RKO (cell line): ENCODE measurements around the gene ST6GALNAC6.

Experiments used
- DNase-seq: peaks from one replicate; pipeline ENCODE4 v3.0.0-alpha.2; 2016; ENCODE audit warnings: low spot score

The ST6GALNAC6 gene

GRCh38 chr9:127931092-127931881 lies 31.9 kb upstream of the ST6GALNAC6 start:
- peak; percentile 90 for DNase-seq

- DNase-seq = peak; percentile 97
Observed at GRCh38 chr9:127930231-127931091, 31.1 kb upstream of the ST6GALNAC6 start, which contains the start of gene PIP5KL1. PIP5KL1 (minus strand) TSS chr9:127930777; CDS start chr9:127930752, 25 bp downstream.

GRCh38 chr9:127929625-127929979 lies 30.2 kb upstream of the ST6GALNAC6 start:
- DNase-seq = no peak

GRCh38 chr9:127928676-127929624 lies 29.5 kb upstream of the ST6GALNAC6 start:
- DNase-seq = no peak

- no peak for DNase-seq
Observed at GRCh38 chr9:127927988-127928675, 28.7 kb upstream of the ST6GALNAC6 start.

GRCh38 chr9:127927201-127927987 lies 28.0 kb upstream of the ST6GALNAC6 start:
- DNase-seq = peak; percentile 61

GRCh38 chr9:127926906-127927200 lies 27.4 kb upstream of the ST6GALNAC6 start:
- DNase-seq = peak; percentile 79

- DNase-seq = peak; percentile 83
Observed at GRCh38 chr9:127925959-127926905, 26.8 kb upstream of the ST6GALNAC6 start.

- no peak for DNase-seq
Observed at GRCh38 chr9:127924736-127925444, 25.5 kb upstream of the ST6GALNAC6 start.

GRCh38 chr9:127923771-127924170 lies 24.4 kb upstream of the ST6GALNAC6 start:
- peak; percentile 100 for DNase-seq

- no peak for DNase-seq
Observed at GRCh38 chr9:127923046-127923445, 23.6 kb upstream of the ST6GALNAC6 start.

- DNase-seq = peak; percentile 87
Observed at GRCh38 chr9:127921557-127922120, 22.2 kb upstream of the ST6GALNAC6 start.

GRCh38 chr9:127920794-127921193 lies 21.4 kb upstream of the ST6GALNAC6 start:
- DNase-seq = no peak

- DNase-seq = peak; percentile 100
Observed at GRCh38 chr9:127919253-127919815, 19.9 kb upstream of the ST6GALNAC6 start.

- peak; percentile 80 for DNase-seq
Observed at GRCh38 chr9:127918183-127919107, 19.0 kb upstream of the ST6GALNAC6 start.

GRCh38 chr9:127917603-127918002 lies 18.2 kb upstream of the ST6GALNAC6 start:
- peak; percentile 70 for DNase-seq
